Adrenal gland (tissue), 5 donors: ENCODE data around the gene MRPL51.

Experiments
- POLR2A ChIP-seq, 2 donors: fragments of 450-650 bp; IDR thresholded peaks; one replicate each; pipeline ENCODE4 v1.6.1; 2017; ENCODE audit warnings: antibody characterized with exemption in 2 of 2, mild to moderate bottlenecking in 2 of 2, moderate library complexity in 1 of 2
- TF ChIP-seq, protein P1 (sequence below), 6 experiments: fragments of 450-650 bp in 4 of 6; fragments of 200-600 bp in 2 of 6; sonication (generic) in 1 of 6; IDR thresholded peaks; 1 replicate in 5 of 6; 2 replicates in 1 of 6; pipeline versions ENCODE4 v1.5.1 to v1.8.0; 2016 to 2021; ENCODE audit warnings: antibody characterized with exemption in 6 of 6, mild to moderate bottlenecking in 2 of 6, moderate library complexity in 1 of 6
- donor health status: DM: no; HTN: no; CAD: no.

DNA sequence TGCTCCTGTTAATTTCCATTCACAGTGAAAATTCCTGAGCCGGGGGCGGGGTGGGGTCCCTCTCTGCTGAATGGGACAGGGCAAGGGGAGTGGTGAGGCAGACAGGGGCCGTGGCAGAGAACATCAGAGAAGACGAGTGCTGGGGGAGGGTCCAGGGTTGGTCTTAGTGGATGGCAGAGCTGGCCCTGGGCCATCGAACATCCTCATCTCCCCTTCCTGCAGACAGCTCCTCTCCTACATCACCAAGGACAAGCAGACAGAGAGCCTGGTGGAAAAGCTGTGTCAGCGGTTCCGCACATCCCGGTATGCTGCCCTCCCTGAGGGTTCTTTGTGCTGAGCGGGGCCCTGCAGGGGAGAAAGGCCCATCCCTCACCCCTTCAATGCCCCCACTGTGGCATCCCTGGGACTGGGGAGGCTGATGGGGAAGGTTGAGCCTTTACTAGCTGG, 36.3 kb upstream of the MRPL51 start:
- TF ChIP-seq, protein P1, sequence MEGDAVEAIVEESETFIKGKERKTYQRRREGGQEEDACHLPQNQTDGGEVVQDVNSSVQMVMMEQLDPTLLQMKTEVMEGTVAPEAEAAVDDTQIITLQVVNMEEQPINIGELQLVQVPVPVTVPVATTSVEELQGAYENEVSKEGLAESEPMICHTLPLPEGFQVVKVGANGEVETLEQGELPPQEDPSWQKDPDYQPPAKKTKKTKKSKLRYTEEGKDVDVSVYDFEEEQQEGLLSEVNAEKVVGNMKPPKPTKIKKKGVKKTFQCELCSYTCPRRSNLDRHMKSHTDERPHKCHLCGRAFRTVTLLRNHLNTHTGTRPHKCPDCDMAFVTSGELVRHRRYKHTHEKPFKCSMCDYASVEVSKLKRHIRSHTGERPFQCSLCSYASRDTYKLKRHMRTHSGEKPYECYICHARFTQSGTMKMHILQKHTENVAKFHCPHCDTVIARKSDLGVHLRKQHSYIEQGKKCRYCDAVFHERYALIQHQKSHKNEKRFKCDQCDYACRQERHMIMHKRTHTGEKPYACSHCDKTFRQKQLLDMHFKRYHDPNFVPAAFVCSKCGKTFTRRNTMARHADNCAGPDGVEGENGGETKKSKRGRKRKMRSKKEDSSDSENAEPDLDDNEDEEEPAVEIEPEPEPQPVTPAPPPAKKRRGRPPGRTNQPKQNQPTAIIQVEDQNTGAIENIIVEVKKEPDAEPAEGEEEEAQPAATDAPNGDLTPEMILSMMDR (IDR thresholded peaks at IDR 0.05) = no peak
- no peak for TF ChIP-seq POLR2A (IDR thresholded peaks at IDR 0.05)
